Measurements from ENCODE around the gene AP4S1.

GRCh38 chr14:31142455-31143087 lies 117.1 kb downstream of the AP4S1 start:
- TF ChIP-seq ZNF274 (IDR thresholded peaks at IDR 0.05; ENCODE audit: low read depth, low read length) (no peak), SUZ12 (IDR thresholded peaks at IDR 0.05; ENCODE audit: extremely low read depth, insufficient read depth, insufficient read length) (no peak), YY1 (IDR thresholded peaks at IDR 0.05; ENCODE audit: insufficient read depth, insufficient read length) (no peak)

Measured in NT2/D1 (cell line).